ENCODE data around the gene KLC1.

Gene KLC1

DNA sequence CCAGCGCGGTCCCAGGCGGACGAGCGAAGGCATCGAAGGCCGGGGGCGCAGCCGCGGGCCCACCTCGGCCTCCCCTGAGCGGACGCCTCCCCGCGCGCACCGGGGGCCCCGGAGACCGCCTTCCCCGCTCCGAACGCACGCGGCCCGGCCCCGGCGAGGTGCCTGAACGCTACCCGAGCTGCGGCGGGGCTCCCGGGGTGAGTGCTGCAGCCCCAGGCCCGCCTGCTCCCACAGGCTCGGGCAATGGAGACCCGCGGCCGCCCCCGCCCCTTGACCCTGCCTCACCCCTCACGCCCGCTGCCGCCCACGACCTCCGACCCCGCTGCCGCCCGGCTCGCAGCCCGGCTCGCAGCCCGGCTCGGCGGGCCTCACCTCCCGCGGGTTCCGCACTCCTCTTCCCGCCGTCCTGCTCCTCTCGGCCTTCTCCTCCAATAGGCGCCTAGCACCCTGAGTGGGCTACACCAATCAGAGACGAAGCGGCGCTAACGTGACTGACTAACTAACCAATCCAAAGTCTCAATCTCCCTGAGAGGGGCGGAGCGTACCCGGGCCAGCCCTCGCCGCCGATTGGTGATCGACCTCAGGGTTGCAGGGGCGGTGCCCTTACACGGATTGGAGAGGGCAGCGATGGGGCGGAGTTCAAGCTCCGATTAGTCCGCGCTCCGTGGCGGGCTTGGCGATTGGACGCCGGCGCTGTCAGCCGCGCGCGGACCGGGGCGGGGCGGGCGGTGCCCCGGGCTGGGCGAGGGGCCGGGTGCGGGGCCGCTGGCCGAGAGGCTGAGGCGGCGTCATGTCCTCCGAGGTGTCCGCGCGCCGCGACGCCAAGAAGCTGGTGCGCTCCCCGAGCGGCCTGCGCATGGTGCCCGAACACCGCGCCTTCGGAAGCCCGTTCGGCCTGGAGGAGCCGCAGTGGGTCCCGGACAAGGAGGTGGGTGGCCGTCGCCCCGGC is 86.3 kb downstream of the KLC1 start, which contains the start of the genes XRCC3 and ZFYVE21:
Gene XRCC3, minus strand, starts transcription at position 400 of the 949 bp plus-strand sequence. CDS start 4,364 bp downstream, outside the sequence.
Gene ZFYVE21, plus strand, starts transcription at position 759 of the 949 bp plus-strand sequence. Its CDS starts 32 bp downstream, at position 791.
- no peaks in the 10 kb centered on the region for H3K27me3 ChIP-seq (ENCODE audit: control insufficient read depth, insufficient read depth, low read length)
- peak within 1 kb of the TSS; percentile 41 for H3K9ac ChIP-seq (ENCODE audit: low read length)
- H3K27ac ChIP-seq (ENCODE audit: low read depth, low read length), result peak within 1 kb of the TSS; percentile 87
- H3K4me3 ChIP-seq (ENCODE audit: low read length), result peak within 1 kb of the TSS; percentile 74
- H3K4me1 ChIP-seq (ENCODE audit: control insufficient read depth, insufficient read depth, low read length), result peaks cover 11% of the 10 kb centered on the region
- H3K36me3 ChIP-seq (ENCODE audit: control insufficient read depth, insufficient read depth, low read length), result no peaks in the 10 kb centered on the region

- H3K27me3 ChIP-seq (ENCODE audit: control insufficient read depth, insufficient read depth, low read length), result no peaks in the 10 kb centered on the region
- H3K36me3 ChIP-seq (ENCODE audit: control insufficient read depth, insufficient read depth, low read length), result no peaks in the 10 kb centered on the region
- peak overlapping the region; percentile 24 for H3K9ac ChIP-seq (ENCODE audit: low read length)
- H3K27ac ChIP-seq (ENCODE audit: low read depth, low read length), result peak overlapping the region; percentile 87
- H3K4me3 ChIP-seq (ENCODE audit: low read length), result peak overlapping the region; percentile 74
- peaks cover 11% of the 10 kb centered on the region for H3K4me1 ChIP-seq (ENCODE audit: control insufficient read depth, insufficient read depth, low read length)
Measured at GRCh38 chr14:103716091-103716801, 87.2 kb downstream of the KLC1 start.

- Histone ChIP-seq H3K4me1 (ENCODE audit: control insufficient read depth, insufficient read depth, low read length) (peaks cover 11% of the 10 kb centered on the region), H3K4me3 (ENCODE audit: low read length) (peak overlapping the region; percentile 1), H3K27ac (ENCODE audit: low read depth, low read length) (no peak overlapping the region), H3K9ac (ENCODE audit: low read length) (no peak overlapping the region), H3K27me3 (ENCODE audit: control insufficient read depth, insufficient read depth, low read length) (no peaks in the 10 kb centered on the region), H3K36me3 (ENCODE audit: control insufficient read depth, insufficient read depth, low read length) (no peaks in the 10 kb centered on the region)
Measured at GRCh38 chr14:103716899-103717411, 87.9 kb downstream of the KLC1 start.

DNA sequence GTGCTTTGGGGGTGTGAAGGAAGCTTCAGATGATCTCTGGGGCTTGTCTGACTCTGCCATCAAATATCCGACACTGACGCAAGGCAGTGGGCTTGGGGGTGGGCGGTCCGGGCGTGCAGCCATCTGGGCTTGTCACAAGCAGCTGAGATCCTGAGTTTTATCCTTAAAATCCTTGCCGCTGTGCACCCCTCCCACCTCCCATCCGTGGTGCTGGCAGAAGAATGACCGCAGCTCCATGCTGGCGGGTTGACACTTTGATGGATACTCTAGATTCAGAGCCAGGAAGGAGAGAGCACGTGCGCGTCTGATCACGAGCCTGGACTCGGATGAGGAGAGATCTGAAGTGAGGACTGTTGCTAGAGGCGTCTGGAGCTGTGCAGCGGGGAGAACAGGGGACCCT is 89.6 kb downstream of the KLC1 start:
- no peaks in the 10 kb centered on the region for H3K36me3 ChIP-seq (ENCODE audit: control insufficient read depth, insufficient read depth, low read length)
- H3K4me1 ChIP-seq (ENCODE audit: control insufficient read depth, insufficient read depth, low read length), result peaks cover 19% of the 10 kb centered on the region
- no peak overlapping the region for H3K27ac ChIP-seq (ENCODE audit: low read depth, low read length)
- no peak overlapping the region for H3K9ac ChIP-seq (ENCODE audit: low read length)
- peak overlapping the region; percentile 24 for H3K4me3 ChIP-seq (ENCODE audit: low read length)
- no peaks in the 10 kb centered on the region for H3K27me3 ChIP-seq (ENCODE audit: control insufficient read depth, insufficient read depth, low read length)

GRCh38 chr14:103719751-103720150 is 90.7 kb downstream of the KLC1 start:
- Histone ChIP-seq H3K4me3 (ENCODE audit: low read length) (no peak overlapping the region), H3K9ac (ENCODE audit: low read length) (no peak overlapping the region), H3K4me1 (ENCODE audit: control insufficient read depth, insufficient read depth, low read length) (peaks cover 29% of the 10 kb centered on the region), H3K36me3 (ENCODE audit: control insufficient read depth, insufficient read depth, low read length) (no peaks in the 10 kb centered on the region), H3K27ac (ENCODE audit: low read depth, low read length) (no peak overlapping the region), H3K27me3 (ENCODE audit: control insufficient read depth, insufficient read depth, low read length) (no peaks in the 10 kb centered on the region)

GRCh38 chr14:103721334-103722120 is 92.5 kb downstream of the KLC1 start:
- H3K27ac ChIP-seq (ENCODE audit: low read depth, low read length), result no peak overlapping the region
- H3K27me3 ChIP-seq (ENCODE audit: control insufficient read depth, insufficient read depth, low read length), result no peaks in the 10 kb centered on the region
- H3K36me3 ChIP-seq (ENCODE audit: control insufficient read depth, insufficient read depth, low read length), result no peaks in the 10 kb centered on the region
- H3K9ac ChIP-seq (ENCODE audit: low read length), result no peak overlapping the region
- H3K4me1 ChIP-seq (ENCODE audit: control insufficient read depth, insufficient read depth, low read length), result peaks cover 29% of the 10 kb centered on the region
- no peak overlapping the region for H3K4me3 ChIP-seq (ENCODE audit: low read length)

DNA sequence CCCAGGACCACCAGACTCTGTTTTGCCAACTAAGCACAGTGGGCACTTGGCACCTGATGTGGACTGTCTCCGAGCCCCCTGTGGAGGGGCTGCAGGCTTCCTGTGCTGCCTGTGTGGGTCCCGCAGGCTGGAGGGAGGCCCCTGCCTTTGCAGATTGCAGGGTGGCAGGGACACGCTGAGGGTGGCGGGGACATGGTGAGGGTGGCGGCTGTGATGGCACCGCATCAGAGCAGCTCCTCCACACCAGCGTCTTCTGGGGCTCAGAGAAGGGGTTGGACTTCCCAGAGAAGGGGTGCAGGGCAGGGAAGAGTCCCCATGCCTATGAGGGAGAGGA is 94.7 kb downstream of the KLC1 start:
- Histone ChIP-seq H3K9ac (ENCODE audit: low read length) (no peak overlapping the region), H3K36me3 (ENCODE audit: control insufficient read depth, insufficient read depth, low read length) (peaks cover 6% of the 10 kb centered on the region), H3K27ac (ENCODE audit: low read depth, low read length) (peak overlapping the region; percentile 76), H3K27me3 (ENCODE audit: control insufficient read depth, insufficient read depth, low read length) (no peaks in the 10 kb centered on the region), H3K4me1 (ENCODE audit: control insufficient read depth, insufficient read depth, low read length) (peaks cover 22% of the 10 kb centered on the region), H3K4me3 (ENCODE audit: low read length) (no peak overlapping the region)

DNA sequence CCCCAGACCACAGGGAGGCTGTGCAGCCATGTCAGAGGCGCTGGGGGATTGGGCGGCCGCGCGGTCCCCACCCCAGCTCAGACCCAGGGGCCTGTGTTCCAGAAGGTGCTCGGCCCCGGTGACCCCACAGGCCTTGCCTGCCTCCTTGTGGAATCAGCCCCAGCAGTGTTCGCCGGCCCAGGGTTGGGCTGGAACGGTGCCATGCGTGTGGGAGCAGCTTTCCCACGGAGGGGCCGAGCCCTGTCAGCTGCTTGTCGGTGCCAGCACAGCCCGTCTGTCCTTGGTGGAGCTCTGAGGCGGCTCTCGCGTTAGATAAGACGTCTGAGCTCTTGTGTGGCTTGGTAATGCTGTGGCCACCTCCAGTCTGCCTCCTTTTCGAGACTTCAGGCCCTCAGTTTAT is 95.1 kb downstream of the KLC1 start:
- H3K27ac ChIP-seq (ENCODE audit: low read depth, low read length), result peak overlapping the region; percentile 76
- no peak overlapping the region for H3K4me3 ChIP-seq (ENCODE audit: low read length)
- H3K4me1 ChIP-seq (ENCODE audit: control insufficient read depth, insufficient read depth, low read length), result peaks cover 20% of the 10 kb centered on the region
- no peak overlapping the region for H3K9ac ChIP-seq (ENCODE audit: low read length)
- H3K27me3 ChIP-seq (ENCODE audit: control insufficient read depth, insufficient read depth, low read length), result no peaks in the 10 kb centered on the region
- H3K36me3 ChIP-seq (ENCODE audit: control insufficient read depth, insufficient read depth, low read length), result peaks cover 10% of the 10 kb centered on the region

DNA sequence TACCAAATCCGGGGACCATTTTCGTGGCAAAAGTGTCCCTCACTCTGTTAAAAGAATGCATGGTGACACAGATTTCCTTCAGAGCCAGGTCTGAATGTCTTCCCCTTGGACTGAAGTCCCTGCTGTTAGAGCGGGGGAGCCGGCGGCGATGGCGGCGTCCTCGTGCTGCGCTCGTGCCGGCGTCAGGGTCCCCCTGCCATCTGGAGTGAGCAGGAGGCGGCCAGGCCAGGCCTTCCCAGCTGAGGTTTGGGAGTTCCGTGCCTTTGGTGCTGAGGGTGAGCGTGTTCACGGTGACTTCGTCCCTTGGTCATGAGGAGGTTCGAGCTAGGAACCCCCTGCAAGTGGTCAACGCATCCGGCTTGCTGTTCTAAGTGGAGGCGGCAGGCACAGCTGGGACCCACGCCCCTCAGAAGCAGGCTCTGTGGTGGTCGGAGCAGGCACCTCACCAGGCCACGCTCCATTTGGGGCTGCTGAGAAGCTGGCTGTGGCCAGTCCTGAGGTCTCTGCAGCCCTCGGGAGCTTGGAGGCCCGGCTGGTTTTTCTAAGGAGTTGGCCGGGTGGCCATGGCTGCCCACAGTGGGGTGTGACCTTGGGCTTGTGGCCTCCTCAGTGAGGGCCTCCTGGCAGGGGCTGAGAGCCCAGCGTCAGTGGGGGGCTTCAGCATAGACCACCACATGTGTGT is 96.1 kb downstream of the KLC1 start:
- no peak overlapping the region for H3K9ac ChIP-seq (ENCODE audit: low read length)
- no peak overlapping the region for H3K27ac ChIP-seq (ENCODE audit: low read depth, low read length)
- H3K36me3 ChIP-seq (ENCODE audit: control insufficient read depth, insufficient read depth, low read length), result peaks cover 20% of the 10 kb centered on the region
- no peak overlapping the region for H3K4me3 ChIP-seq (ENCODE audit: low read length)
- no peaks in the 10 kb centered on the region for H3K27me3 ChIP-seq (ENCODE audit: control insufficient read depth, insufficient read depth, low read length)
- H3K4me1 ChIP-seq (ENCODE audit: control insufficient read depth, insufficient read depth, low read length), result peaks cover 20% of the 10 kb centered on the region

- H3K4me3 ChIP-seq (ENCODE audit: low read length), result no peak overlapping the region
- H3K27me3 ChIP-seq (ENCODE audit: control insufficient read depth, insufficient read depth, low read length), result no peaks in the 10 kb centered on the region
- peaks cover 20% of the 10 kb centered on the region for H3K4me1 ChIP-seq (ENCODE audit: control insufficient read depth, insufficient read depth, low read length)
- no peak overlapping the region for H3K9ac ChIP-seq (ENCODE audit: low read length)
- no peak overlapping the region for H3K27ac ChIP-seq (ENCODE audit: low read depth, low read length)
- peaks cover 25% of the 10 kb centered on the region for H3K36me3 ChIP-seq (ENCODE audit: control insufficient read depth, insufficient read depth, low read length)
Measured at GRCh38 chr14:103725739-103726395, 96.9 kb downstream of the KLC1 start.

GRCh38 chr14:103726474-103726873 is 97.5 kb downstream of the KLC1 start:
- H3K36me3 ChIP-seq (ENCODE audit: control insufficient read depth, insufficient read depth, low read length), result peaks cover 25% of the 10 kb centered on the region
- no peak overlapping the region for H3K9ac ChIP-seq (ENCODE audit: low read length)
- H3K27ac ChIP-seq (ENCODE audit: low read depth, low read length), result no peak overlapping the region
- no peaks in the 10 kb centered on the region for H3K27me3 ChIP-seq (ENCODE audit: control insufficient read depth, insufficient read depth, low read length)
- peaks cover 20% of the 10 kb centered on the region for H3K4me1 ChIP-seq (ENCODE audit: control insufficient read depth, insufficient read depth, low read length)
- no peak overlapping the region for H3K4me3 ChIP-seq (ENCODE audit: low read length)

All from rectal smooth muscle tissue (tissue), 1 donor.